ENCODE measurements around the gene VWF. TPM values are rescaled to one million over a fixed set of nuclear protein-coding genes. Genes with fewer than 3 reads are reported as not detected.
A peak's percentile ranks its signal among the peaks of the same experiment; 100 is the strongest.
"Not testable (repeated sequence)": the region's sequence is repeated elsewhere in the genome, so short reads cannot be mapped to it uniquely, and the experiment has no call there.

Gene VWF
- total and polyA plus RNA-seq, 5 donors from 2014 or later = 1.3 TPM; not detected in 4

DNA sequence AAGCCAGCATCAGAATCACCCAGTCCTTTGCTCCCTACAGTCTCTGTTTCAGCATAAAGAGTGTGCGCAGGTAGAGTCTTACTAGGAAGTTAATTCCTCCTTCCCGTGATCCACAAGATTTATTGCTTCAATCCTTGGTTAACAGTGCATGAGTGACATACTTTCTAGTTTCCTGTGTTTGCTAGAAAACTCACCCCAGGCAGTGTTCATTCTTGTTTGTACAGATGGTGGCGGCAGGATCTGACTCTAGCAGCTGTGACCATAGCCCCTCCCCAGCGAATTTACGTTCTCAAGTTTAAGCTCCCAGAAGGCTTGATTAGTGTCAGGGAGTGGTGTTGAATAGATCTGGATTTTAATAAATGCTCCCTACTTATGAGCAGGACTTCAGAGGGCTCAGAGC is 103.5 kb downstream of the VWF start:
- Mint-ChIP-seq H3K36me3 (no peaks in the 10 kb centered on the region), H3K4me1 (no peaks in the 10 kb centered on the region), H3K27ac (no peak overlapping the region), H3K9me3 (peaks cover 0 to 4% (median 0%) of the 10 kb centered on the region in 7 donors), H3K4me3 (no peak overlapping the region), H3K27me3 (peaks cover 9% of the 10 kb centered on the region)
- ATAC-seq (ENCODE audit: low read depth in 2 of 2) (no peak), DNase-seq (no peak)
- no peaks in the 10 kb centered on the region for H3K4me1 ChIP-seq (ENCODE audit: control insufficient read depth, insufficient read depth, low read length, poor library complexity, severe bottlenecking)
- no peaks in the 10 kb centered on the region for H3K27me3 ChIP-seq (ENCODE audit: control insufficient read depth, insufficient read depth, low read length)
- no peaks in the 10 kb centered on the region for H3K9me3 ChIP-seq (ENCODE audit: control insufficient read depth in 2 of 2, low read length in 2 of 2)
- H3K4me3 ChIP-seq (ENCODE audit: low read depth, low read length) = no peak overlapping the region
- no peaks in the 10 kb centered on the region for H3K36me3 ChIP-seq (ENCODE audit: control insufficient read depth, insufficient read depth, low read length)
- no peak overlapping the region for H3K27ac ChIP-seq (ENCODE audit: insufficient read depth, low read length, poor library complexity, severe bottlenecking)

- H3K4me3 ChIP-seq (ENCODE audit: low read depth, low read length); H3K36me3 ChIP-seq (ENCODE audit: control insufficient read depth, insufficient read depth, low read length); H3K27me3 ChIP-seq (ENCODE audit: control insufficient read depth, insufficient read depth, low read length); ATAC-seq (ENCODE audit: low read depth in 2 of 2); H3K4me1 ChIP-seq (ENCODE audit: control insufficient read depth, insufficient read depth, low read length, poor library complexity, severe bottlenecking); H3K4me1 Mint-ChIP-seq; H3K27ac Mint-ChIP-seq; H3K27ac ChIP-seq (ENCODE audit: insufficient read depth, low read length, poor library complexity, severe bottlenecking); H3K4me3 Mint-ChIP-seq; H3K27me3 Mint-ChIP-seq; H3K9me3 ChIP-seq (ENCODE audit: control insufficient read depth in 2 of 2, low read length in 2 of 2); DNase-seq; H3K9me3 Mint-ChIP-seq; H3K36me3 Mint-ChIP-seq: not testable (repeated sequence)
Observed at GRCh38 chr12:6020511-6020910, 104.0 kb downstream of the VWF start.

DNA sequence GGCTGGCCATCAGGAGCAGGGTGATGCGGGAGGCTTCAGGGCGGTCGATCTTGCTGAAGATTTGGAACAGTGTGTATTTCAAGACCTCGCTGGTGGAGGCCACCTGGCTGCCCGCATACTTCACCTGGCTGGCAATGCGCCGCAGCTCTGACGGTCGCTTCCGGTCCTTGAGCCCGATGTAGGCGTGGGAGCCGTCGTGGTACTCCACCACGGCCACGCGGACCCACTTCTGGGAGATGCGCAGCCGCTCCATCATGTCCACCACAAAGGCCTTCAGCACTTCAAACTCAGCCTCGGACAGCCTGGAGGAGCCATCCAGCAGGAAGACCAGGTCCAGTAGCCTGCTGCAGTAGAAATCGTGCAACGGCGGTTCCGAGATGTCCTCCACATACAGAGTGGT is 105.2 kb downstream of the VWF start:
- H3K36me3 Mint-ChIP-seq; H3K36me3 ChIP-seq (ENCODE audit: control insufficient read depth, insufficient read depth, low read length); H3K4me1 Mint-ChIP-seq; H3K4me3 Mint-ChIP-seq; DNase-seq; H3K9me3 ChIP-seq (ENCODE audit: control insufficient read depth in 2 of 2, low read length in 2 of 2); H3K4me3 ChIP-seq (ENCODE audit: low read depth, low read length); H3K27me3 ChIP-seq (ENCODE audit: control insufficient read depth, insufficient read depth, low read length); H3K9me3 Mint-ChIP-seq; H3K27ac ChIP-seq (ENCODE audit: insufficient read depth, low read length, poor library complexity, severe bottlenecking); H3K4me1 ChIP-seq (ENCODE audit: control insufficient read depth, insufficient read depth, low read length, poor library complexity, severe bottlenecking); ATAC-seq (ENCODE audit: low read depth in 2 of 2): not testable (repeated sequence)
- Mint-ChIP-seq H3K27me3 (peaks cover 13% of the 10 kb centered on the region), H3K27ac (peak overlapping the region in 1 of 3 donors; percentile 21)

DNA sequence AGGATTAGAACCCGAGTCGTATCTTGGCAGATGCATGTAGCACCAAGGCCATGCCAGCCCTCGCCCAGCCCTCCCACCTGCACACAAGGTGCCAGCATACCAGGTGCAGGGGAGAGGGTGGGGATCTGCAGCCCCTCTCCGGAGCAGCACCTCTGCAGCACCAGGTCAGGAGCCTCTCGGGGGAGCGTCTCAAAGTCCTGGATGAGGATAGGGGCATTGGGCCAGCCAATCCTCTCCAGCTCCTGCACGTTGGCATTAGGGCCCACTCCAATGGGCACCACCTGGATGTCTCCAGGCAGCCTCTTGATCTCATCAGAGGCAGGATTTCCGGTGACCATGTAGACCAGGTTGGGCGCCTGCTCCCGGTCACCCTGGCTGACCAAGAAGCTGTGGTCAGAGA is 106.2 kb downstream of the VWF start:
- no peaks in the 10 kb centered on the region for H3K4me1 Mint-ChIP-seq

DNA sequence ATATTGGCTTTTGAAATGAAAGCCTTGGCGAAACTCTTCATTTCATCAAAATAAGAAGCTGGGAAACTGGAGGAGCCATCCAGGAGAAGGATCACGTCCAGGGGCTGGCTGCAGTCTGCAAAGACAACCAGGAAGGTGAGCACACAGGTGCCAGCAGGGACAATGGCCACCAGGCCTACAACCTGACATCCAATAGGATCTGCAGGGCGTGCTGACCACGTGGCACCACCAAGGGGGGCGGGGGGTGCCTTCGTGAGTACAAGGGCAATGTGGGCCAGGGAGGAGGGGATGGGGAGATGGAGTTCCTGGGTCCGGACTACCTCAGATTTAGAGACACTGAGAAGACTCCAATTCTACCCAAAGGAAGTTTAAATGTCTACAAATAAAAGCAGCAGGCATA is 107.7 kb downstream of the VWF start:
- Histone ChIP-seq H3K36me3 (ENCODE audit: control insufficient read depth, insufficient read depth, low read length) (no peaks in the 10 kb centered on the region), H3K4me1 (ENCODE audit: control insufficient read depth, insufficient read depth, low read length, poor library complexity, severe bottlenecking) (no peaks in the 10 kb centered on the region), H3K4me3 (ENCODE audit: low read depth, low read length) (no peak overlapping the region), H3K27me3 (ENCODE audit: control insufficient read depth, insufficient read depth, low read length) (no peaks in the 10 kb centered on the region), H3K9me3 (ENCODE audit: control insufficient read depth in 2 of 2, low read length in 2 of 2) (no peaks in the 10 kb centered on the region), H3K27ac (ENCODE audit: insufficient read depth, low read length, poor library complexity, severe bottlenecking) (no peak overlapping the region)
- DNase-seq = no peak
- no peak for ATAC-seq (ENCODE audit: low read depth in 2 of 2)
- Mint-ChIP-seq H3K4me3 (no peak overlapping the region), H3K27ac (no peak overlapping the region), H3K4me1 (no peaks in the 10 kb centered on the region), H3K9me3 (peaks cover 0 to 1% (median 0%) of the 10 kb centered on the region in 7 donors), H3K36me3 (no peaks in the 10 kb centered on the region), H3K27me3 (peaks cover 19% of the 10 kb centered on the region)

More for the DNA sequence above, 106.2 kb downstream of the VWF start:
- H3K4me1 ChIP-seq (ENCODE audit: control insufficient read depth, insufficient read depth, low read length, poor library complexity, severe bottlenecking) = no peaks in the 10 kb centered on the region
- H3K9me3 ChIP-seq (ENCODE audit: control insufficient read depth in 2 of 2, low read length in 2 of 2) = no peaks in the 10 kb centered on the region
- H3K27ac ChIP-seq (ENCODE audit: insufficient read depth, low read length, poor library complexity, severe bottlenecking) = no peak overlapping the region
- Mint-ChIP-seq H3K27ac (no peak overlapping the region), H3K4me3 (no peak overlapping the region), H3K27me3 (peaks cover 19% of the 10 kb centered on the region), H3K36me3 (no peaks in the 10 kb centered on the region), H3K9me3 (peaks cover 0 to 1% (median 0%) of the 10 kb centered on the region in 7 donors)
- H3K4me3 ChIP-seq (ENCODE audit: low read depth, low read length) = no peak overlapping the region
- no peak for DNase-seq
- H3K36me3 ChIP-seq (ENCODE audit: control insufficient read depth, insufficient read depth, low read length) = no peaks in the 10 kb centered on the region
- H3K27me3 ChIP-seq (ENCODE audit: control insufficient read depth, insufficient read depth, low read length) = no peaks in the 10 kb centered on the region
- ATAC-seq (ENCODE audit: low read depth in 2 of 2) = no peak

DNA sequence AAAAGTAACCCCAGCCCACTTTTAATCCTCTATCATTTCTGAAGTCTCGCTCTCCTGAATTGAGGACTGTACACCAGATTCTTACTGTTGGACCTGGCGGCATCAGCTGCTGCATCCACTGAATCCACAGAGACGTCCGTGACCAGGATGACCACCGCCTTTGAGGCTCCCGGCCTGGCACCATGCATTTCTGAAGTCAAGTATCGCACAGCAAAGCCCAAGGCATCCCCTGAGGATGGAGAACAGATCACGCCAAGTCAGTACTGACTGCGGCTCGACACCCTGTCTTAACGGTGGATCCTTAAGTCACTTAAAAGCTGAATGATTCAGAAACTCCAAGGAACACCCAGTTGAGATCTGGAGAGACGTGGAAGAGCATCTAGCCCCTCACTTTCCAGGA is 108.5 kb downstream of the VWF start:
- H3K4me1 ChIP-seq (ENCODE audit: control insufficient read depth, insufficient read depth, low read length, poor library complexity, severe bottlenecking); H3K4me1 Mint-ChIP-seq; H3K4me3 Mint-ChIP-seq; DNase-seq; H3K9me3 ChIP-seq (ENCODE audit: control insufficient read depth in 2 of 2, low read length in 2 of 2); H3K27me3 ChIP-seq (ENCODE audit: control insufficient read depth, insufficient read depth, low read length); H3K27ac Mint-ChIP-seq; H3K27ac ChIP-seq (ENCODE audit: insufficient read depth, low read length, poor library complexity, severe bottlenecking); H3K36me3 Mint-ChIP-seq; ATAC-seq (ENCODE audit: low read depth in 2 of 2); H3K4me3 ChIP-seq (ENCODE audit: low read depth, low read length); H3K36me3 ChIP-seq (ENCODE audit: control insufficient read depth, insufficient read depth, low read length); H3K9me3 Mint-ChIP-seq: not testable (repeated sequence)
- peaks cover 19% of the 10 kb centered on the region for H3K27me3 Mint-ChIP-seq

- not testable (repeated sequence) for H3K27ac ChIP-seq (ENCODE audit: insufficient read depth, low read length, poor library complexity, severe bottlenecking); ATAC-seq (ENCODE audit: low read depth in 2 of 2); H3K9me3 Mint-ChIP-seq; H3K9me3 ChIP-seq (ENCODE audit: control insufficient read depth in 2 of 2, low read length in 2 of 2); H3K4me1 Mint-ChIP-seq; H3K27me3 ChIP-seq (ENCODE audit: control insufficient read depth, insufficient read depth, low read length); DNase-seq; H3K4me3 ChIP-seq (ENCODE audit: low read depth, low read length); H3K36me3 ChIP-seq (ENCODE audit: control insufficient read depth, insufficient read depth, low read length); H3K36me3 Mint-ChIP-seq; H3K4me3 Mint-ChIP-seq; H3K4me1 ChIP-seq (ENCODE audit: control insufficient read depth, insufficient read depth, low read length, poor library complexity, severe bottlenecking); H3K27ac Mint-ChIP-seq
- peaks cover 19% of the 10 kb centered on the region for H3K27me3 Mint-ChIP-seq
Observed at GRCh38 chr12:6015271-6015670, 109.2 kb downstream of the VWF start.

GRCh38 chr12:6010631-6011350 is 113.7 kb downstream of the VWF start:
- not testable (repeated sequence) for H3K9me3 ChIP-seq (ENCODE audit: control insufficient read depth in 2 of 2, low read length in 2 of 2); H3K27ac ChIP-seq (ENCODE audit: insufficient read depth, low read length, poor library complexity, severe bottlenecking); H3K4me1 ChIP-seq (ENCODE audit: control insufficient read depth, insufficient read depth, low read length, poor library complexity, severe bottlenecking); H3K27ac Mint-ChIP-seq; DNase-seq; H3K27me3 ChIP-seq (ENCODE audit: control insufficient read depth, insufficient read depth, low read length); H3K4me3 ChIP-seq (ENCODE audit: low read depth, low read length); H3K4me1 Mint-ChIP-seq; ATAC-seq (ENCODE audit: low read depth in 2 of 2); H3K36me3 Mint-ChIP-seq; H3K9me3 Mint-ChIP-seq; H3K4me3 Mint-ChIP-seq; H3K36me3 ChIP-seq (ENCODE audit: control insufficient read depth, insufficient read depth, low read length)
- H3K27me3 Mint-ChIP-seq = peaks cover 23% of the 10 kb centered on the region

Data from CD4-positive, CD25-positive, alpha-beta regulatory T cell (primary cell).